ENCODE measurements around the gene TNRC18. TPM values are rescaled to one million over a fixed set of nuclear protein-coding genes. Genes with fewer than 3 reads are reported as not detected.
"Not testable (repeated sequence)": the region's sequence is repeated elsewhere in the genome, so short reads cannot be mapped to it uniquely, and the experiment has no call there.

The TNRC18 gene
- total and polyA plus RNA-seq, 9 of the 15 experiments (the other 6 are each of a cell fraction or from before 2014, with no cell fraction given) = 0.03 to 43.2 (median 18.0) TPM

- CTCF ChIA-PET (ENCODE audit: low intra/inter-chr PET ratio) = no interaction called here
- peaks cover 0 to 34% of the 10 kb centered on the region in 2 experiments; a peak in 2 of 5 replicates for H3K4me1 ChIP-seq (replicated peaks in 1 of 2; ENCODE audit: control insufficient read depth in 2 of 2, insufficient read depth in 2 of 2, low read length in 2 of 2)
- no peak overlapping the region for H3K27ac ChIP-seq (ENCODE audit: extremely low read depth, low read depth, low read length)
- POLR2A ChIA-PET = interaction anchor here (0.6 kb wide), 1 partner anchor 96 kb away, joined by 3 read pairs; no protein-coding TSS in a partner anchor
- no peaks in the 10 kb centered on the region for H3K9me3 ChIP-seq (replicated peaks; ENCODE audit: control insufficient read depth, insufficient read depth, low read depth, low read length)
- H3K9me1 ChIP-seq (ENCODE audit: control insufficient read depth, insufficient read depth, low read length) = no peaks in the 10 kb centered on the region
- no peak overlapping the region for H3K4me2 ChIP-seq (ENCODE audit: insufficient read depth, low read length)
- in situ Hi-C loops (cut with MboI) (no loop called here), intact Hi-C loops (cut with micrococcal nuclease) (no loop called here)
- H3K36me3 ChIP-seq (ENCODE audit: control insufficient read depth, insufficient read depth, low read length) = no peaks in the 10 kb centered on the region
- no peak for DNase-seq (ENCODE audit: extremely low read depth in 1 of 4, low spot score in 3 of 4)
- TF ChIP-seq RCOR1 (IDR thresholded peaks at IDR 0.05; ENCODE audit: borderline replicate concordance in 1 of 2, low read depth in 2 of 2, low read length in 2 of 2) (peak in 1 of 2 experiments; percentile 31; a peak in 1 of 4 replicates), RBM25 (IDR thresholded peaks at IDR 0.05; ENCODE audit: low read depth, low read length, severe bottlenecking) (peak; percentile 44), CBX3 (IDR thresholded peaks at IDR 0.05; ENCODE audit: borderline replicate concordance in 1 of 2, low read length in 2 of 2) (0 out of 3 replicates have a peak, but pooled peaks of 1 of the 2 experiments have one; percentile 21), SRF (CRISPR knock-in tag; IDR thresholded peaks at IDR 0.05) (no peak)
- H3K27me3 ChIP-seq (ENCODE audit: control insufficient read depth in 2 of 2, insufficient read depth in 2 of 2, low read length in 2 of 2) = no peaks in the 10 kb centered on the region
- H3K79me2 ChIP-seq (ENCODE audit: control insufficient read depth, insufficient read depth, low read length) = no peaks in the 10 kb centered on the region
- H3K4me3 ChIP-seq = no peak overlapping the region
- no peaks in the 10 kb centered on the region for H4K20me1 ChIP-seq (replicated peaks; ENCODE audit: control insufficient read depth, insufficient read depth, low read length)
- peak overlapping the region in 1 of 2 experiments; percentile 20; a peak in 1 of 4 replicates for H3K9ac ChIP-seq (ENCODE audit: insufficient read depth in 1 of 2, low read depth in 2 of 2, low read length in 2 of 2)
- no TSS peak for BruUV-seq (replicated peaks)
- H2AFZ ChIP-seq (ENCODE audit: low read depth, low read length) = no peak overlapping the region
- peak; percentile 26 for ATAC-seq
- 62% methylated on average over 18 of the region's 19 CpGs for WGBS (ENCODE audit: insufficient coverage, low coverage, missing lambda C conversion rate)
- no peak for FAIRE-seq
Measured at GRCh38 chr7:5287802-5288201, 135.8 kb downstream of the TNRC18 start.

GRCh38 chr7:5287373-5287772 is 136.3 kb downstream of the TNRC18 start:
- H4K20me1 ChIP-seq (replicated peaks; ENCODE audit: control insufficient read depth, insufficient read depth, low read length); DNase-seq (ENCODE audit: extremely low read depth in 1 of 4, low spot score in 3 of 4); in situ Hi-C loops (cut with MboI); H3K9ac ChIP-seq (ENCODE audit: insufficient read depth in 1 of 2, low read depth in 2 of 2, low read length in 2 of 2); H3K9me3 ChIP-seq (replicated peaks; ENCODE audit: control insufficient read depth, insufficient read depth, low read depth, low read length); H3K27ac ChIP-seq (ENCODE audit: extremely low read depth, low read depth, low read length); intact Hi-C loops (cut with micrococcal nuclease); H3K4me3 ChIP-seq; H3K27me3 ChIP-seq (ENCODE audit: control insufficient read depth in 2 of 2, insufficient read depth in 2 of 2, low read length in 2 of 2); ATAC-seq; CTCF ChIA-PET (ENCODE audit: low intra/inter-chr PET ratio); POLR2A ChIA-PET; H3K9me1 ChIP-seq (ENCODE audit: control insufficient read depth, insufficient read depth, low read length); H2AFZ ChIP-seq (ENCODE audit: low read depth, low read length); FAIRE-seq; H3K36me3 ChIP-seq (ENCODE audit: control insufficient read depth, insufficient read depth, low read length); BruUV-seq (replicated peaks); H3K79me2 ChIP-seq (ENCODE audit: control insufficient read depth, insufficient read depth, low read length); H3K4me2 ChIP-seq (ENCODE audit: insufficient read depth, low read length): not testable (repeated sequence)
- H3K4me1 ChIP-seq (replicated peaks in 1 of 2; ENCODE audit: control insufficient read depth in 2 of 2, insufficient read depth in 2 of 2, low read length in 2 of 2) = peaks cover 0 to 34% of the 10 kb centered on the region in 2 experiments; a peak in 2 of 5 replicates
- WGBS (ENCODE audit: insufficient coverage, low coverage, missing lambda C conversion rate) = 12% methylated on average over 5 of the region's 5 CpGs
- TF ChIP-seq ZFP36 (IDR thresholded peaks at IDR 0.05; ENCODE audit: low read depth, low read length, partially characterized antibody) (peak; percentile 50), BRD9 (IDR thresholded peaks at IDR 0.05; ENCODE audit: low read depth, partially characterized antibody) (peak; percentile 34), KDM1A (IDR thresholded peaks at IDR 0.05) (0 out of 4 replicates have a peak, but pooled peaks of 1 of the 2 experiments have one; percentile 13), ADNP (tag; IDR thresholded peaks at IDR 0.05) (peak; percentile 37; the same call in 1 of the 2 replicates), RBM25 (IDR thresholded peaks at IDR 0.05; ENCODE audit: low read depth, low read length, severe bottlenecking) (peak; percentile 73), HDAC2 (IDR thresholded peaks at IDR 0.05) (0 out of 2 replicates have a peak, but pooled peaks have one; percentile 21)
